HG03469 (cell line): ENCODE data around the gene RAE1.

Experiments
- ATAC-seq: cut with Tn5 transposase; IDR thresholded peaks from one replicate; pipeline ENCODE4 v1.9.1; 2021; ENCODE audit warnings: mild to moderate bottlenecking, moderate library complexity, moderate number of reproducible peaks; ENCODE audit not compliant: unreplicated experiment

The RAE1 gene

DNA sequence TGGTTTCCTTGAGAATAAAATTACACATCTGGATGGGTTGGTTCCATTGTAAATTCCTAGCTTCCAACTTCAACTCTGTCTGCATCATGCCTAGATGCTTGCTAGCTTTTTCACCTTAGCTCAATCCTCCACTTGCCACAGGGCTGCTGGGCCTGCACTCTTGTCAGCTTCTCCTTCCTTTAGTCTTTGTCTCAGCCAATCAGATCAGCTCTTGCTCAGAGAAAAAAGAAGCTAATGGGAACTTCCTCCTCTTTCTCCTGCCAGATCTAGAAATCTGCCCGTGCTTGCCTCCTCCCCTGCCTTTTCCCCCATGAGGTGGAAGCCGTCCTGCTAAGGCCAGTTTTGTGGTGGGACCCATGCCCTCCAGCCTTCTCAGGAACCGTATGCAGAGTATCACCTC, 18.5 kb downstream of the RAE1 start:
- no peak for ATAC-seq

GRCh38 chr20:57370316-57370715, 19.3 kb downstream of the RAE1 start:
- ATAC-seq: no peak

GRCh38 chr20:57371363-57371762, 20.3 kb downstream of the RAE1 start:
- ATAC-seq: no peak

- no peak for ATAC-seq
These were observed 21.1 kb downstream of the RAE1 start for GRCh38 chr20:57372157-57372556.

DNA sequence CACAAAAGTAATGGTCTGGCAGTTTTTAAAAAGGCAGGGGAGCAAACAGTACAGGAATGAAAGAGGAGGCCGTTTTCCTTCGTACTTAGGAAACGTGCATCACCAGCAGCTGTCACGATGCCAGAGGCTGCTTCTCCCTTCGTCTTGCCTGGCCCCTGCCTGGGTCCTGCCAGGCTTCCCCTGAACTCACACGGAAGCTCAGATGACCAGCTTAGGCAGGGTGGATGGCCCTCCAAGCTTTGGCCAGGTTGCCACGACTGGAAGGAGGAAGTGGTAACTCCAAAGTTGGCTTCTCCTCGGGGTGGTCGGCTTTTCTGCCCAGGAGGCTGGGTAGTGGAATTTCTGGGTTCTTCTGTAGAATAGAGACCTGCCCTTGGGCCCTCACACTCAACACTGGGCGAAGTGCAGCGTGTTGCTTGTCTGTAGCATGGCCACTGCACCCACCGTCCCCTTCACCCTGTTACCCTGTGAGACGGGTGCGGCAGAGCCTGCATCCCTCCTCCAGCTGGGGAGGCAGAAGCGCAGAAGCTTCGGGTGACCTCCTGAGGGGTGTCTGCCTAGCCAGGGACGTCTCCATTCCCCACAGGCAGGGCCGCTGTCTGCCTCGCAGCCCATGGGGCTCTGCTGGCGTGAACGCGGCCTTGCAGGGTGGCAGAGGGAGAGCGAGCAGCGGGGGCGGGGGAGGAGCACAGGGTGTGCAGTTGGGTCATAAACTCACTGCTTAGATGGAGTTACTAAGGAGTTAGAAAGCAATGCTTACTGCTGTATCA, 21.7 kb downstream of the RAE1 start:
- ATAC-seq: no peak

- no peak for ATAC-seq
These were observed 23.4 kb downstream of the RAE1 start for GRCh38 chr20:57374343-57374930.

DNA sequence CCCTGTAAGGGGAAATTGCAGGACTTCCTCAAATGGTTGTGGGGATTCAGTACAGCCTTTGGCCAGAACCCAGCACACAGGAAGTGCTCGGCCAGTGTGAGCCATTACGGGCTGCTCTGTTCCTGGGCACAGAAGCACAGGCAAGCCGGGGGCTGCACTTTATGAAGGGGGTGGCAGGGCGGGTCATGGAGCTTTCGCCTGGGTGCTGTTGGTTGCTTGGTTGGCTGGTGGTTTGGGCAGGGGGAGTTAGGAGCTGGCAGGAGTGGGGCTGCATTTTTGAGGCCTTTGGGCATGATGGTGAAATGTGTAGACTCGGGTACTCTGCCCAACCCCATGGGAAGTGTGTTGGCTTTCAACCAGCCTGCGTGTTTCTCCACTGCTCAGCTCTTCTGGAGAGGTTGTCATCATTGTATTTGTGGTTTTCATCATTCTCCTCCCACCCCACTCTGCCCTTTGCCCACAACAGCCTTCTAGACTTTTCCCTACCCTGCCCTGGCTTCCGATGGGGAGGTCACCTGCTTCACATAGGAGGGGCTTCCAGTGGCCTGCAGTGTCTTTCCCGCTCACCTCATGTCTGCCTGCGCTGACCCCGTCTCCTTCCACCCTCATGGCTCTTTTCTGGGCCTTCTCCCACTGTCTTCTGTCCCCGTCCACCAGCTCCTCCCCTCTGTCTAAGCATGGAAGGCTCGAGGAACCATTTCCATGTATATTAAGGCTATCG, 24.0 kb downstream of the RAE1 start:
- ATAC-seq: no peak

GRCh38 chr20:57375652-57376230, 24.7 kb downstream of the RAE1 start:
- no peak for ATAC-seq

- no peak for ATAC-seq
These were observed 26.3 kb downstream of the RAE1 start for GRCh38 chr20:57377350-57377749.

DNA sequence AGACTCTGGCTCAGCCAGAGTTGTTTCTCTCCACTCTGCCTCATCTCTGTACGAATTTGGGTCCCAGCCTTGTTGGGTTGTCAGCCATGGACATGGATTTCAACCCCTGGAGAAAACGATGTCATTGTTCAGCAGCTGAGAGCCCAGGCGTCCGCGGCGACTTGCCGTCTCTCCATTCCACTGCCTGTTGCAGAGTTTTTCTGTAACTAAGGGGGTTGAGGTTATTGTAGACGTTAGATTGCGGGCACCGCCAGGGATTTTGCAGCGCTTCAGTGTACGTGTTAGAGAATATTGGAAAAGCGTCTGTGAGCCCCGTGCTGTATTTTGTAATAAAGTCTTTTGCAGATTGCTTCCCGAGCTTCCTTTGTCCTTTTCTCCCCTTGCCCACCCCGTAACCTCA, 27.1 kb downstream of the RAE1 start:
- no peak for ATAC-seq

DNA sequence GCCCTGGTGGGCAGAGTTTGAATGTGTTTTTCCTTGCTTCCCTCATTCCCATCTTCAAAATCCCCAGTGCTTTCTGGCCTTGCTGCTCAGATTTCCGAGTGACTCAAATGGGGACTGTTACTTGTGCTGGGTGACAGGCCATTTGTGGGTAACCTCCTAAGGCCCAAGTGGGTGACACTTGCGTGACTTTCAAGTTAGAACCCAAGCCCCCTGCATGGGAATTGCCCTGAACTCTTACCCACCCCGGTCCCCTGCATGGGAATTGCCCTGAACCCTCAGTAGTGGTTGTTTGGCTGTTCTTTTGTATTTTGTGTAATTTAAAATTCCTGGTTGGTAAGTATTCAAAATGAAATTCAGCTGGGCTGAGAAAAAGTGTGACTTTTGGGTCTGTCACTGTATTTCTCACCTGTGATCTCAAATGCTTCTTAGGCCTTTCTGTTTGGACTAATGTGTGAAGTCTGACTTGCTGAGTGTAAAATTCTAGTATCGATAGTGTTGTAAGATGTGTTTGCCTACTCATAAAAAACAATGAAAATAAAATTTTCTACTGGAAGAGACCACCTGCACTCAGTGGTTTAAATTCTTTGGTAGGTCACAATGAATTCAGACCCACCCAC, 27.7 kb downstream of the RAE1 start:
- ATAC-seq: no peak

DNA sequence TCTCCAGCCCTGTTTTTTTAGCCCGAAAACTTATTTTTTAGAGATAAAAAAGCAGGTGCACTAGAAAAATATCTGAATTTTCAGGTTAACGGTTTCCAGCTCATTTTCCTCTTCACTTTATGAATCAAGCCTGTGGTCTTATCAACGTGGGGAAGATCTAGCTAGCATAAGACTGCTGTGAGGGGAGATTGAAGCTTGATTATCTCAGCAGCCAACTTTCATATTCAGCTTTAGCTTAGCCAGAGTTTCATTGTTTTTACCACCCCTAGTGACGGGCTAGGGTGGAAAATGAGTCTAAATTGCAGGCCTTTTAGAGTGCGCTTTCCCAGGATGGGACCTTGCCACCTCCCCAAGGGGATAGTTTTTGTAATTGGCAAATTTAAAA, 28.2 kb downstream of the RAE1 start:
- no peak for ATAC-seq

GRCh38 chr20:57380081-57380750, 29.2 kb downstream of the RAE1 start:
- ATAC-seq: no peak

- no peak for ATAC-seq
These were observed 30.8 kb downstream of the RAE1 start for GRCh38 chr20:57381596-57382503.

GRCh38 chr20:57382516-57382915, 31.5 kb downstream of the RAE1 start:
- no peak for ATAC-seq

DNA sequence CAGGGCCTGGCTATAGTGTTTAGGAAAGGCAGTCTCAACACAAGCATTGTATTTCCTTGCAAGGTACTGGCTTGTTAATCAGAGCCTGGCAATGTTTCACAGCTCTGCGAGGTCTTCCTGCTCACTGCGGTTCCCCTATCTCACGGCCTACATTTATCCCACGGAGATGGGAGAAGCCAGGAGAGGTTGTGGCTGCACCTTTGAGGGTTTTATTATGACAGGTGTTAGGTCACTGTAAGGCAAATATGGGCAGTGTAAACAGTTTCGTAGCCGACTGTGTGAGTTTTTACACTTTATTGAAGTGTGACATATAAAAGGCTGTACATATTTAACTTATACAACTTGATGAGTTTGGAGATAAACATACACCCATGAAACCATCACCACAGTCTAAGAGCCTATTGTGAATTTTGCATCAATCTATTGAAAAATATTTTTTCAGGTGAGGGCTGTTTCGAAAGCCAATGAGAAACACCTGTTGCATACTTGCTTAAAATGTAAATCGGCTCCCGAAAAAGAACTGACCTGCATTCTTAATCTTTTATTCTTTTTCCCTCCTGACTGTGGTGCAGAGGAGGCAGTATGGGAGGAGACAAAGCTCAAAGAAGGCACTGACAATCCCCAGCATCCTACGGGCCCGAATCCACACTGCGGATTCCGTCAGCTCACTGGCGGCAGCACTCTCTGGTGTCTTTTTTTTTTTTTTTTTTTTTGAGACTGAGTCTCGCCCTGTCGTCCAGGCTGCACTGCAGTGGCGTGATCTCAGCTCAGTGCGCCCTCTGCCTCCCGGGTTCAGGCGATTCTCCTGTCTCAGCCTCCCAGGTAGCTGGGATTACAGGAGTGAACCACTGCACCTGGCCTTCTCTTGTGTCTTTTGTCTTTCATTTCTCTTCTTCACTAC, 32.6 kb downstream of the RAE1 start:
- ATAC-seq: no peak

DNA sequence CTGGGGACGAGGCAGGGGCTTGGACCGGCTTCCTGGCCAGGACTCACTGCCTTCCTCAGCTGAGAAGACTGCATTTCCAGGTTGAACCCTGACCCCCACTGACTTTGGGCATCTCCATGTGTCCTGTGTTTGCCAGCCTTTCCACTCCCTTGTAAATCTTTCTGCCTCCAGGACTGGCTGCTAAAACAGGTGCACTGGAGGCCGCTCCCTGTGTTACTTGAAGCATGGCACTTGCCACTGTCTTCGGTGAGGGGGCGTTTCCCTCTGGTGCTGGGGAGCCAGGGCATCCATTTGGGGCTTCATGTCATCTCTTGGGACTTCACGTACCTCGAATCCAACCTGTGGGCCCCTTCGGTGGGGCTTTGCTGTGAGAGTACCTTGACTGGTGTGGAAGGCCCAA, 33.4 kb downstream of the RAE1 start:
- ATAC-seq: no peak

DNA sequence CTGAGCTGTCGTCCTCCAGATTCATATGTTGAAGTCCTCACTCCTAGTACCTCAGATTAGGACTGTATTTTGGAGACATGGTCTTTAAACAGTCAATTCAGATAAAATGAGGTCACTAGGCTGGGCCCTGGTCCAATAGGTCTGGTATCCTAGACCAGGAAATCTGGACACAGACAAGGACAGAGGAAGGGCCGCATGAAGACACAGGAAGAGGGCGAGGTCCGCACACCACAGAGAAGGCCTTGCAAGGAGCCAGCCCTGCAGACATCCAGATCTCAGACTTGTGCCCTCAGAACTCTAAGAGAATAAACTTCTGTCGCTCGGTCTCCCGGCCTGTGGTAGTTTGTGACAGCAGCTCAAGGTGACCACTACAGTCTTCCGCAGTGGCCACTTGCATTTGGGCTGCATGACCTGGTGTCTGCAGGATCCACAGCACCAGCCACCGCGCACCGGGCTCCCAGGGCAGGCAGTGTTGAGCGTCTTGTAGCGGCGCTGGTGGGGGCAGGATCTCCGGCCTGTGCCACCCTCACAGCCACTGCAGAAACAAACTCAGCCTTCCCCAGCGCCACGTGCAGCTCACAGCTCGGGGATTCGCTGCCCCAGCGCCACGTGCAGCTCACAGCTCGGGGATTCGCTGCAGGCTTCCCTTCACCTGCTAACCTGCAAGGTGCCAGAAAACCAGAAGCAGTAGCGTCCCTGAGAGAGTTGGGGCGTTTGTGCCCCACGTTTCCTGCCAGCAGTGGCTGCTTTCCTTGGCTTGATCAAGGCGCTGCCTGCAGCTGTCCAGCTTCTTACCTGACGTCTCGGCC, 34.1 kb downstream of the RAE1 start:
- ATAC-seq: no peak
